ENCODE data around the gene MAML1. TPM values are rescaled to one million over a fixed set of nuclear protein-coding genes. Genes with fewer than 3 reads are reported as not detected.
A peak's percentile ranks its signal among the peaks of the same experiment; 100 is the strongest.

Gene MAML1
- total and polyA plus RNA-seq, 2 experiments from 2014 or later, result 9.6 to 43.9 TPM

DNA sequence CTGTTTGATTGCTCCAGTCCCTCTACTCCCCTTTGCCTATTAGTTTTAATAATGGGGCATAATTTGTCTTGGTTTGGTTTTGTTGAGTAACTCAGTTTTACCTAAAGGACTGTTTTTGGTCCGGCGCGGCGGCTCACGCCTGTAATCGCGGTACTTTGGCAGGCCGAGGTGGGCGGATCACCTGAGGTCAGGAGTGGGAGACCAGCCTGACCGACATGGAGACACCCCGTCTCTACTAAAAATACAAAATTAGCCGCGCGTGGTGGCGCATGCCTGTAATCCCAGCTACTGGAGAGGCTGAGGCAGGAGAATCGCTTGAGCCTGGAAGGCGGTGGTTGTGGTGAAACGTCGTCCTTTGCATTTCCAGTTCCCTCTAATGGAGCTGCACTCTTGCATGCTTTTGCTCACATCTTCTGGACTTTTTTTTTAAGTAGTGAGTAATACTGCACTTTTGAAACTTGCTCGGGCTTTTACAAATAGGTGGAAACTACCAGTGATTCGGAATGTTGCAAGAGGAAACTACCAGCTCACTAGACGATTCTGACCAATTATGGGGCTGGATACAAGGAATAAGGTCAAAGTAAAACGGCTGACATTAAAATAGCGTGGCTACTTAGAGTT is 721 bp upstream of the MAML1 start:
- peak overlapping the region; percentile 98 for H3K4me3 Mint-ChIP-seq
- H3K27ac Mint-ChIP-seq, result peak overlapping the region; percentile 92
- H3K4me2 ChIP-seq, result peak overlapping the region; percentile 76
- no peaks in the 10 kb centered on the region for H3K27me3 ChIP-seq (ENCODE audit: insufficient read depth)
- H3K27me3 Mint-ChIP-seq (ENCODE audit: insufficient read depth, low read depth, poor library complexity), result peaks cover 13% of the 10 kb centered on the region
- H2AFZ ChIP-seq, result no peak overlapping the region
- ATAC-seq (peak; percentile 8), DNase-seq (ENCODE audit: low spot score) (no peak)
- peak overlapping the region; percentile 92 for H3K27ac ChIP-seq (ENCODE audit: low read depth)
- TF ChIP-seq CREB1 (CRISPR knock-in tag; IDR thresholded peaks at IDR 0.05; ENCODE audit: low read depth) (no peak), NANOG (IDR thresholded peaks at IDR 0.05; ENCODE audit: borderline replicate concordance) (no peak), EZH2 (IDR thresholded peaks at IDR 0.05; ENCODE audit: low read depth, unreplicated experiment) (no peak), ZNF331 (CRISPR knock-in tag; IDR thresholded peaks at IDR 0.05; ENCODE audit: low read depth) (no peak)
- TF ChIP-seq, protein P1, sequence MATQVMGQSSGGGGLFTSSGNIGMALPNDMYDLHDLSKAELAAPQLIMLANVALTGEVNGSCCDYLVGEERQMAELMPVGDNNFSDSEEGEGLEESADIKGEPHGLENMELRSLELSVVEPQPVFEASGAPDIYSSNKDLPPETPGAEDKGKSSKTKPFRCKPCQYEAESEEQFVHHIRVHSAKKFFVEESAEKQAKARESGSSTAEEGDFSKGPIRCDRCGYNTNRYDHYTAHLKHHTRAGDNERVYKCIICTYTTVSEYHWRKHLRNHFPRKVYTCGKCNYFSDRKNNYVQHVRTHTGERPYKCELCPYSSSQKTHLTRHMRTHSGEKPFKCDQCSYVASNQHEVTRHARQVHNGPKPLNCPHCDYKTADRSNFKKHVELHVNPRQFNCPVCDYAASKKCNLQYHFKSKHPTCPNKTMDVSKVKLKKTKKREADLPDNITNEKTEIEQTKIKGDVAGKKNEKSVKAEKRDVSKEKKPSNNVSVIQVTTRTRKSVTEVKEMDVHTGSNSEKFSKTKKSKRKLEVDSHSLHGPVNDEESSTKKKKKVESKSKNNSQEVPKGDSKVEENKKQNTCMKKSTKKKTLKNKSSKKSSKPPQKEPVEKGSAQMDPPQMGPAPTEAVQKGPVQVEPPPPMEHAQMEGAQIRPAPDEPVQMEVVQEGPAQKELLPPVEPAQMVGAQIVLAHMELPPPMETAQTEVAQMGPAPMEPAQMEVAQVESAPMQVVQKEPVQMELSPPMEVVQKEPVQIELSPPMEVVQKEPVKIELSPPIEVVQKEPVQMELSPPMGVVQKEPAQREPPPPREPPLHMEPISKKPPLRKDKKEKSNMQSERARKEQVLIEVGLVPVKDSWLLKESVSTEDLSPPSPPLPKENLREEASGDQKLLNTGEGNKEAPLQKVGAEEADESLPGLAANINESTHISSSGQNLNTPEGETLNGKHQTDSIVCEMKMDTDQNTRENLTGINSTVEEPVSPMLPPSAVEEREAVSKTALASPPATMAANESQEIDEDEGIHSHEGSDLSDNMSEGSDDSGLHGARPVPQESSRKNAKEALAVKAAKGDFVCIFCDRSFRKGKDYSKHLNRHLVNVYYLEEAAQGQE (IDR thresholded peaks at IDR 0.05; ENCODE audit: unreplicated experiment), result no peak
- TF ChIP-seq, protein P2, sequence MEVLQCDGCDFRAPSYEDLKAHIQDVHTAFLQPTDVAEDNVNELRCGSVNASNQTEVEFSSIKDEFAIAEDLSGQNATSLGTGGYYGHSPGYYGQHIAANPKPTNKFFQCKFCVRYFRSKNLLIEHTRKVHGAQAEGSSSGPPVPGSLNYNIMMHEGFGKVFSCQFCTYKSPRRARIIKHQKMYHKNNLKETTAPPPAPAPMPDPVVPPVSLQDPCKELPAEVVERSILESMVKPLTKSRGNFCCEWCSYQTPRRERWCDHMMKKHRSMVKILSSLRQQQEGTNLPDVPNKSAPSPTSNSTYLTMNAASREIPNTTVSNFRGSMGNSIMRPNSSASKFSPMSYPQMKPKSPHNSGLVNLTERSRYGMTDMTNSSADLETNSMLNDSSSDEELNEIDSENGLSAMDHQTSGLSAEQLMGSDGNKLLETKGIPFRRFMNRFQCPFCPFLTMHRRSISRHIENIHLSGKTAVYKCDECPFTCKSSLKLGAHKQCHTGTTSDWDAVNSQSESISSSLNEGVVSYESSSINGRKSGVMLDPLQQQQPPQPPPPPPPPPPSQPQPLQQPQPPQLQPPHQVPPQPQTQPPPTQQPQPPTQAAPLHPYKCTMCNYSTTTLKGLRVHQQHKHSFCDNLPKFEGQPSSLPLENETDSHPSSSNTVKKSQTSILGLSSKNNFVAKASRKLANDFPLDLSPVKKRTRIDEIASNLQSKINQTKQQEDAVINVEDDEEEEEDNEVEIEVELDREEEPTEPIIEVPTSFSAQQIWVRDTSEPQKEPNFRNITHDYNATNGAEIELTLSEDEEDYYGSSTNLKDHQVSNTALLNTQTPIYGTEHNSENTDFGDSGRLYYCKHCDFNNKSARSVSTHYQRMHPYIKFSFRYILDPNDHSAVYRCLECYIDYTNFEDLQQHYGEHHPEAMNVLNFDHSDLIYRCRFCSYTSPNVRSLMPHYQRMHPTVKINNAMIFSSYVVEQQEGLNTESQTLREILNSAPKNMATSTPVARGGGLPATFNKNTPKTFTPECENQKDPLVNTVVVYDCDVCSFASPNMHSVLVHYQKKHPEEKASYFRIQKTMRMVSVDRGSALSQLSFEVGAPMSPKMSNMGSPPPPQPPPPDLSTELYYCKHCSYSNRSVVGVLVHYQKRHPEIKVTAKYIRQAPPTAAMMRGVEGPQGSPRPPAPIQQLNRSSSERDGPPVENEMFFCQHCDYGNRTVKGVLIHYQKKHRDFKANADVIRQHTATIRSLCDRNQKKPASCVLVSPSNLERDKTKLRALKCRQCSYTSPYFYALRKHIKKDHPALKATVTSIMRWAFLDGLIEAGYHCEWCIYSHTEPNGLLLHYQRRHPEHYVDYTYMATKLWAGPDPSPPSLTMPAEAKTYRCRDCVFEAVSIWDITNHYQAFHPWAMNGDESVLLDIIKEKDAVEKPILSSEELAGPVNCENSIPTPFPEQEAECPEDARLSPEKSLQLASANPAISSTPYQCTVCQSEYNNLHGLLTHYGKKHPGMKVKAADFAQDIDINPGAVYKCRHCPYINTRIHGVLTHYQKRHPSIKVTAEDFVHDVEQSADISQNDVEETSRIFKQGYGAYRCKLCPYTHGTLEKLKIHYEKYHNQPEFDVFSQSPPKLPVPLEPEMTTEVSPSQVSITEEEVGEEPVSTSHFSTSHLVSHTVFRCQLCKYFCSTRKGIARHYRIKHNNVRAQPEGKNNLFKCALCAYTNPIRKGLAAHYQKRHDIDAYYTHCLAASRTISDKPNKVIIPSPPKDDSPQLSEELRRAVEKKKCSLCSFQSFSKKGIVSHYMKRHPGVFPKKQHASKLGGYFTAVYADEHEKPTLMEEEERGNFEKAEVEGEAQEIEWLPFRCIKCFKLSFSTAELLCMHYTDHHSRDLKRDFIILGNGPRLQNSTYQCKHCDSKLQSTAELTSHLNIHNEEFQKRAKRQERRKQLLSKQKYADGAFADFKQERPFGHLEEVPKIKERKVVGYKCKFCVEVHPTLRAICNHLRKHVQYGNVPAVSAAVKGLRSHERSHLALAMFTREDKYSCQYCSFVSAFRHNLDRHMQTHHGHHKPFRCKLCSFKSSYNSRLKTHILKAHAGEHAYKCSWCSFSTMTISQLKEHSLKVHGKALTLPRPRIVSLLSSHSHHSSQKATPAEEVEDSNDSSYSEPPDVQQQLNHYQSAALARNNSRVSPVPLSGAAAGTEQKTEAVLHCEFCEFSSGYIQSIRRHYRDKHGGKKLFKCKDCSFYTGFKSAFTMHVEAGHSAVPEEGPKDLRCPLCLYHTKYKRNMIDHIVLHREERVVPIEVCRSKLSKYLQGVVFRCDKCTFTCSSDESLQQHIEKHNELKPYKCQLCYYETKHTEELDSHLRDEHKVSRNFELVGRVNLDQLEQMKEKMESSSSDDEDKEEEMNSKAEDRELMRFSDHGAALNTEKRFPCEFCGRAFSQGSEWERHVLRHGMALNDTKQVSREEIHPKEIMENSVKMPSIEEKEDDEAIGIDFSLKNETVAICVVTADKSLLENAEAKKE (CRISPR knock-in tag; IDR thresholded peaks at IDR 0.05), result no peak
- peak overlapping the region; percentile 48 for H3K4me3 ChIP-seq
- no peaks in the 10 kb centered on the region for H3K9me2 ChIP-seq (ENCODE audit: insufficient read depth)
- H3K4me1 Mint-ChIP-seq, result peaks cover 18% of the 10 kb centered on the region
- H3K4me1 ChIP-seq (ENCODE audit: insufficient read depth), result peaks cover 11% of the 10 kb centered on the region; the same call in 1 of the 2 replicates
- no peaks in the 10 kb centered on the region for H3K9me3 Mint-ChIP-seq
- H3K79me2 ChIP-seq (replicated peaks; ENCODE audit: insufficient read depth), result peaks cover 36% of the 10 kb centered on the region
- H3K36me3 Mint-ChIP-seq (ENCODE audit: low read depth), result peaks cover 45% of the 10 kb centered on the region
- H3F3A ChIP-seq (replicated peaks; ENCODE audit: low read depth), result peaks cover 33% of the 10 kb centered on the region
- H4K20me1 ChIP-seq (replicated peaks; ENCODE audit: insufficient read depth), result peaks cover 29% of the 10 kb centered on the region
- peaks cover 28% of the 10 kb centered on the region for H3K36me3 ChIP-seq (ENCODE audit: insufficient read depth)

All from GM23338 (cell line).